GM23338 (cell line): ENCODE measurements around the gene PRKCD. TPM values are rescaled to one million over a fixed set of nuclear protein-coding genes. Genes with fewer than 3 reads are reported as not detected.

Source experiments
- ATAC-seq: fragments of 200-7000 bp; cut with Tn5 transposase; 3 replicates; pipeline ENCODE4 v1.9.1; 2020
- DNase-seq: peaks from one replicate; pipeline ENCODE4 v3.0.0-alpha.2; 2015; ENCODE audit warnings: low spot score
- H2AFZ ChIP-seq: fragments of 200-600 bp; sonication (generic); 2 replicates; pipeline ENCODE4 v1.8.0; 2016; ENCODE audit warnings: antibody characterized with exemption, mild to moderate bottlenecking, moderate library complexity
- H3F3A ChIP-seq: fragments of 200-600 bp; sonication (generic); replicated peaks from 2 replicates; pipeline ENCODE4 v1.8.0; 2017; ENCODE audit warnings: antibody characterized with exemption, mixed run types, low read depth
- H3K27ac ChIP-seq: fragments of 200-600 bp; sonication (generic); 2 replicates; pipeline ENCODE4 v1.6.1; 2016; ENCODE audit warnings: low read depth
- H3K27me3 ChIP-seq: fragments of 200-600 bp; sonication (generic); 2 replicates; pipeline ENCODE4 v1.8.0; 2016; ENCODE audit warnings: mild to moderate bottlenecking, mixed run types, moderate library complexity; ENCODE audit not compliant: insufficient read depth
- H3K36me3 ChIP-seq: fragments of 200-600 bp; sonication (generic); 2 replicates; pipeline ENCODE4 v1.8.0; 2016; ENCODE audit warnings: mild to moderate bottlenecking; ENCODE audit not compliant: insufficient read depth
- H3K4me1 ChIP-seq: fragments of 200-600 bp; sonication (generic); 2 replicates; pipeline ENCODE4 v1.8.0; 2016; ENCODE audit warnings: mild to moderate bottlenecking, moderate library complexity; ENCODE audit not compliant: insufficient read depth
- H3K4me2 ChIP-seq: fragments of 200-600 bp; sonication (generic); 2 replicates; pipeline ENCODE4 v1.7.1; 2017; ENCODE audit warnings: mixed run types
- H3K4me3 ChIP-seq: fragments of 200-600 bp; sonication (generic); 2 replicates; pipeline ENCODE4 v1.6.1; 2016; ENCODE audit warnings: mixed run types
- H3K79me2 ChIP-seq: fragments of 200-600 bp; sonication (generic); replicated peaks from 2 replicates; pipeline ENCODE4 v1.8.0; 2017; ENCODE audit warnings: mild to moderate bottlenecking; ENCODE audit not compliant: insufficient read depth
- H3K9me2 ChIP-seq: fragments of 200-600 bp; sonication (generic); 2 replicates; pipeline ENCODE4 v1.8.0; 2017; ENCODE audit not compliant: insufficient read depth
- H4K20me1 ChIP-seq: fragments of 200-600 bp; sonication (generic); replicated peaks from 2 replicates; pipeline ENCODE4 v1.8.0; 2017; ENCODE audit warnings: mild to moderate bottlenecking; ENCODE audit not compliant: insufficient read depth
- H3K27ac Mint-ChIP-seq: 2 replicates; pipeline ENCODE4 v1.8.0; 2020; ENCODE audit warnings: inconsistent platforms, mild to moderate bottlenecking, moderate library complexity, mixed read lengths
- H3K27me3 Mint-ChIP-seq: 3 replicates; pipeline ENCODE4 v1.8.0; 2022; ENCODE audit warnings: low read depth, mild to moderate bottlenecking, moderate library complexity, mixed read lengths, inconsistent platforms; ENCODE audit not compliant: insufficient read depth, poor library complexity
- H3K36me3 Mint-ChIP-seq: 3 replicates; pipeline ENCODE4 v1.8.0; 2021; ENCODE audit warnings: low read depth, mild to moderate bottlenecking, inconsistent platforms, moderate library complexity, mixed read lengths
- H3K4me1 Mint-ChIP-seq: 3 replicates; pipeline ENCODE4 v1.8.0; 2020; ENCODE audit warnings: mild to moderate bottlenecking, inconsistent platforms, mixed read lengths
- H3K4me3 Mint-ChIP-seq: 3 replicates; pipeline ENCODE4 v1.8.0; 2021; ENCODE audit warnings: moderate library complexity, mild to moderate bottlenecking, inconsistent platforms, mixed read lengths
- H3K9me3 Mint-ChIP-seq: 3 replicates; pipeline ENCODE4 v1.8.0; 2020; ENCODE audit warnings: moderate library complexity, mild to moderate bottlenecking, inconsistent platforms, mixed read lengths
- EZH2 ChIP-seq: fragments of 200-600 bp; sonication (generic); IDR thresholded peaks from one replicate; pipeline ENCODE4 v1.8.0; 2017; ENCODE audit warnings: antibody characterized with exemption, mild to moderate bottlenecking, low read depth; ENCODE audit not compliant: unreplicated experiment
- EZH2phosphoT487 ChIP-seq: fragments of 200-600 bp; sonication (generic); IDR thresholded peaks from one replicate; pipeline ENCODE4 v1.8.1; 2018; ENCODE audit warnings: antibody characterized with exemption; ENCODE audit not compliant: unreplicated experiment
- NANOG ChIP-seq: IDR thresholded peaks from 2 replicates; pipeline ENCODE4 v1.6.1; 2016; ENCODE audit warnings: antibody characterized with exemption, borderline replicate concordance
- POLR2AphosphoS5 ChIP-seq: IDR thresholded peaks from 2 replicates; pipeline ENCODE4 v1.6.1; 2016; ENCODE audit warnings: antibody characterized with exemption, low read depth
- STAT1 ChIP-seq: IDR thresholded peaks from one replicate; pipeline ENCODE4 v1.6.1; 2016; ENCODE audit warnings: antibody characterized with exemption; ENCODE audit not compliant: unreplicated experiment
- polyA plus RNA-seq: library from polyadenylated mRNA; unstranded; fragments of >200 nt; fragmentation: Nextera tagmentation; extraction: Ambion mirVana; gene quantifications from 2 replicates; pipeline ENCODE4 v1.2.1, GENCODE V29; 2016
- total RNA-seq: library from RNA; depleted of rRNA; stranded (reverse); fragments of >200 nt; shearing (Covaris generic); gene quantifications from 2 replicates; pipeline ENCODE4 v1.2.3, GENCODE V29; 2014
- TF ChIP-seq, protein P1 (sequence below): fragments of 250-450 bp; sonication (Bioruptor Pico); IDR thresholded peaks from 2 replicates; pipeline ENCODE4 v1.5.0; 2020; ENCODE audit warnings: mild to moderate bottlenecking, moderate library complexity
- TF ChIP-seq, protein P2 (sequence below): IDR thresholded peaks from 2 replicates; pipeline ENCODE4 v1.6.1; 2016; ENCODE audit warnings: antibody characterized with exemption

PRKCD gene
- total and polyA plus RNA-seq, 2 experiments from 2014 or later: 11.3 to 11.8 TPM

DNA sequence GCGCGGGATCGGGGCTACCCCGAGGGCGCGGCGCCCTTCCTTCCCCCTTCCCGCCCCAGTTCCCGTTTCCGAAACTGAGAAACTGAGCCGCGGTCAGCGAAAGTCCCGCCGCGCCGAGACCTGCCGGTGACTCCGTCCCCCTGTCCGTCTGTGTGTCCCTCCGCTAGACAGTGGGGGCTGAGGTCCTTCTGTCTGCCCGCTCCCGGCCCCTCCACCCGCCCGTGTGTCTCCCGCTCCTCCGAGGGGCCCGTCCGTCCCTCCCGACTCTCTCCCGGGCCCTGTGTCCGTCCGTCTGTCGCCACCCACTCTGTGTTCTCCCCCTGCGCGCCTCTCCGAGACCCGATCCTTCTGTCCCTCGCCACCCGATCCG lies 426 bp downstream of the PRKCD start:
- H3K36me3 ChIP-seq: no peaks in the 10 kb centered on the region
- Mint-ChIP-seq H3K4me3 (peak overlapping the region; percentile 88), H3K4me1 (peaks cover 42% of the 10 kb centered on the region), H3K27ac (no peak overlapping the region), H3K27me3 (peaks cover 30% of the 10 kb centered on the region), H3K36me3 (no peaks in the 10 kb centered on the region; the same call in 2 of the 3 replicates), H3K9me3 (peaks cover 3% of the 10 kb centered on the region; the same call in 1 of the 3 replicates)
- no peak overlapping the region for H3K27ac ChIP-seq
- H3K27me3 ChIP-seq: peaks cover 10% of the 10 kb centered on the region
- H2AFZ ChIP-seq: no peak overlapping the region; the same call in 1 of the 2 replicates
- DNase-seq (no peak), ATAC-seq (no peak)
- TF ChIP-seq EZH2phosphoT487: no peak
- TF ChIP-seq, protein P1, sequence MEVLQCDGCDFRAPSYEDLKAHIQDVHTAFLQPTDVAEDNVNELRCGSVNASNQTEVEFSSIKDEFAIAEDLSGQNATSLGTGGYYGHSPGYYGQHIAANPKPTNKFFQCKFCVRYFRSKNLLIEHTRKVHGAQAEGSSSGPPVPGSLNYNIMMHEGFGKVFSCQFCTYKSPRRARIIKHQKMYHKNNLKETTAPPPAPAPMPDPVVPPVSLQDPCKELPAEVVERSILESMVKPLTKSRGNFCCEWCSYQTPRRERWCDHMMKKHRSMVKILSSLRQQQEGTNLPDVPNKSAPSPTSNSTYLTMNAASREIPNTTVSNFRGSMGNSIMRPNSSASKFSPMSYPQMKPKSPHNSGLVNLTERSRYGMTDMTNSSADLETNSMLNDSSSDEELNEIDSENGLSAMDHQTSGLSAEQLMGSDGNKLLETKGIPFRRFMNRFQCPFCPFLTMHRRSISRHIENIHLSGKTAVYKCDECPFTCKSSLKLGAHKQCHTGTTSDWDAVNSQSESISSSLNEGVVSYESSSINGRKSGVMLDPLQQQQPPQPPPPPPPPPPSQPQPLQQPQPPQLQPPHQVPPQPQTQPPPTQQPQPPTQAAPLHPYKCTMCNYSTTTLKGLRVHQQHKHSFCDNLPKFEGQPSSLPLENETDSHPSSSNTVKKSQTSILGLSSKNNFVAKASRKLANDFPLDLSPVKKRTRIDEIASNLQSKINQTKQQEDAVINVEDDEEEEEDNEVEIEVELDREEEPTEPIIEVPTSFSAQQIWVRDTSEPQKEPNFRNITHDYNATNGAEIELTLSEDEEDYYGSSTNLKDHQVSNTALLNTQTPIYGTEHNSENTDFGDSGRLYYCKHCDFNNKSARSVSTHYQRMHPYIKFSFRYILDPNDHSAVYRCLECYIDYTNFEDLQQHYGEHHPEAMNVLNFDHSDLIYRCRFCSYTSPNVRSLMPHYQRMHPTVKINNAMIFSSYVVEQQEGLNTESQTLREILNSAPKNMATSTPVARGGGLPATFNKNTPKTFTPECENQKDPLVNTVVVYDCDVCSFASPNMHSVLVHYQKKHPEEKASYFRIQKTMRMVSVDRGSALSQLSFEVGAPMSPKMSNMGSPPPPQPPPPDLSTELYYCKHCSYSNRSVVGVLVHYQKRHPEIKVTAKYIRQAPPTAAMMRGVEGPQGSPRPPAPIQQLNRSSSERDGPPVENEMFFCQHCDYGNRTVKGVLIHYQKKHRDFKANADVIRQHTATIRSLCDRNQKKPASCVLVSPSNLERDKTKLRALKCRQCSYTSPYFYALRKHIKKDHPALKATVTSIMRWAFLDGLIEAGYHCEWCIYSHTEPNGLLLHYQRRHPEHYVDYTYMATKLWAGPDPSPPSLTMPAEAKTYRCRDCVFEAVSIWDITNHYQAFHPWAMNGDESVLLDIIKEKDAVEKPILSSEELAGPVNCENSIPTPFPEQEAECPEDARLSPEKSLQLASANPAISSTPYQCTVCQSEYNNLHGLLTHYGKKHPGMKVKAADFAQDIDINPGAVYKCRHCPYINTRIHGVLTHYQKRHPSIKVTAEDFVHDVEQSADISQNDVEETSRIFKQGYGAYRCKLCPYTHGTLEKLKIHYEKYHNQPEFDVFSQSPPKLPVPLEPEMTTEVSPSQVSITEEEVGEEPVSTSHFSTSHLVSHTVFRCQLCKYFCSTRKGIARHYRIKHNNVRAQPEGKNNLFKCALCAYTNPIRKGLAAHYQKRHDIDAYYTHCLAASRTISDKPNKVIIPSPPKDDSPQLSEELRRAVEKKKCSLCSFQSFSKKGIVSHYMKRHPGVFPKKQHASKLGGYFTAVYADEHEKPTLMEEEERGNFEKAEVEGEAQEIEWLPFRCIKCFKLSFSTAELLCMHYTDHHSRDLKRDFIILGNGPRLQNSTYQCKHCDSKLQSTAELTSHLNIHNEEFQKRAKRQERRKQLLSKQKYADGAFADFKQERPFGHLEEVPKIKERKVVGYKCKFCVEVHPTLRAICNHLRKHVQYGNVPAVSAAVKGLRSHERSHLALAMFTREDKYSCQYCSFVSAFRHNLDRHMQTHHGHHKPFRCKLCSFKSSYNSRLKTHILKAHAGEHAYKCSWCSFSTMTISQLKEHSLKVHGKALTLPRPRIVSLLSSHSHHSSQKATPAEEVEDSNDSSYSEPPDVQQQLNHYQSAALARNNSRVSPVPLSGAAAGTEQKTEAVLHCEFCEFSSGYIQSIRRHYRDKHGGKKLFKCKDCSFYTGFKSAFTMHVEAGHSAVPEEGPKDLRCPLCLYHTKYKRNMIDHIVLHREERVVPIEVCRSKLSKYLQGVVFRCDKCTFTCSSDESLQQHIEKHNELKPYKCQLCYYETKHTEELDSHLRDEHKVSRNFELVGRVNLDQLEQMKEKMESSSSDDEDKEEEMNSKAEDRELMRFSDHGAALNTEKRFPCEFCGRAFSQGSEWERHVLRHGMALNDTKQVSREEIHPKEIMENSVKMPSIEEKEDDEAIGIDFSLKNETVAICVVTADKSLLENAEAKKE (CRISPR knock-in tag): no peak
- no peak for TF ChIP-seq NANOG
- no peak for TF ChIP-seq EZH2
- no peak for TF ChIP-seq POLR2AphosphoS5
- TF ChIP-seq, protein P2, sequence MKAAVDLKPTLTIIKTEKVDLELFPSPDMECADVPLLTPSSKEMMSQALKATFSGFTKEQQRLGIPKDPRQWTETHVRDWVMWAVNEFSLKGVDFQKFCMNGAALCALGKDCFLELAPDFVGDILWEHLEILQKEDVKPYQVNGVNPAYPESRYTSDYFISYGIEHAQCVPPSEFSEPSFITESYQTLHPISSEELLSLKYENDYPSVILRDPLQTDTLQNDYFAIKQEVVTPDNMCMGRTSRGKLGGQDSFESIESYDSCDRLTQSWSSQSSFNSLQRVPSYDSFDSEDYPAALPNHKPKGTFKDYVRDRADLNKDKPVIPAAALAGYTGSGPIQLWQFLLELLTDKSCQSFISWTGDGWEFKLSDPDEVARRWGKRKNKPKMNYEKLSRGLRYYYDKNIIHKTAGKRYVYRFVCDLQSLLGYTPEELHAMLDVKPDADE: no peak
- TF ChIP-seq STAT1: no peak
- H3K4me1 ChIP-seq: peaks cover 30% of the 10 kb centered on the region
- no peaks in the 10 kb centered on the region for H3F3A ChIP-seq
- no peaks in the 10 kb centered on the region for H3K9me2 ChIP-seq
- H3K4me3 ChIP-seq: peak overlapping the region; percentile 84
- peak overlapping the region; percentile 89 for H3K4me2 ChIP-seq
- peaks cover 7% of the 10 kb centered on the region for H4K20me1 ChIP-seq
- H3K79me2 ChIP-seq: 0 out of 2 replicates have a peak, but pooled peaks cover 12% of the 10 kb centered on the region
